HepG2 (cell line): Measurements from ENCODE around the gene THEM4.

Experiments
- HNRNPLL ChIP-seq: fragments of 200-400 bp; formaldehyde crosslinking; IDR thresholded peaks from 2 replicates; pipeline ENCODE4 v1.6.1; 2017; ENCODE audit warnings: mild to moderate bottlenecking, low read depth, low read length; ENCODE audit not compliant: poor library complexity, severe bottlenecking
- MTA1 ChIP-seq: sonication (generic); formaldehyde crosslinking; IDR thresholded peaks from 2 replicates; pipeline ENCODE4 v1.4.0; 2020; ENCODE audit warnings: missing genetic modification reagents, mild to moderate bottlenecking, borderline replicate concordance
- MXI1 ChIP-seq: IDR thresholded peaks from 3 replicates; pipeline ENCODE4 v1.6.1; 2012; ENCODE audit warnings: low read depth, low read length, inconsistent platforms, borderline replicate concordance
- NFYB ChIP-seq: sonication (generic); formaldehyde crosslinking; IDR thresholded peaks from 2 replicates; pipeline ENCODE4 v1.4.0; 2020; ENCODE audit warnings: missing genetic modification reagents
- TGIF2 ChIP-seq: IDR thresholded peaks from 2 replicates; pipeline ENCODE4 v1.6.1; 2016; ENCODE audit warnings: control low read depth, missing compliant biosample characterization
- TP53 ChIP-seq: sonication (generic); formaldehyde crosslinking; conservative IDR thresholded peaks from 2 replicates; pipeline ENCODE4 v1.4.0; 2020; ENCODE audit warnings: missing genetic modification reagents
- ZNF33A ChIP-seq: sonication (generic); formaldehyde crosslinking; IDR thresholded peaks from 2 replicates; pipeline ENCODE4 v1.5.1; 2020; ENCODE audit warnings: missing genetic modification reagents, mild to moderate bottlenecking, moderate library complexity, borderline replicate concordance
- ZNF441 ChIP-seq: sonication (generic); formaldehyde crosslinking; IDR thresholded peaks from 2 replicates; pipeline ENCODE4 v1.7.0; 2021; ENCODE audit warnings: missing genetic modification reagents, borderline replicate concordance
- TF ChIP-seq, protein P1 (sequence below): sonication (generic); formaldehyde crosslinking; IDR thresholded peaks from 2 replicates; pipeline ENCODE4 v1.5.0; 2020; ENCODE audit warnings: missing genetic modification reagents
- TF ChIP-seq, protein P2 (sequence below): sonication (generic); formaldehyde crosslinking; IDR thresholded peaks from 2 replicates; pipeline ENCODE4 v1.5.1; 2020; ENCODE audit warnings: mild to moderate bottlenecking, missing genetic modification reagents, moderate library complexity
- TF ChIP-seq, protein P3 (sequence below): sonication (generic); formaldehyde crosslinking; IDR thresholded peaks from 2 replicates; pipeline ENCODE4 v1.5.0; 2020; ENCODE audit warnings: missing genetic modification reagents, mild to moderate bottlenecking, borderline replicate concordance
- TF ChIP-seq, protein P4 (sequence below): sonication (generic); formaldehyde crosslinking; IDR thresholded peaks from 2 replicates; pipeline ENCODE4 v1.5.0; 2020; ENCODE audit warnings: missing genetic modification reagents

DNA sequence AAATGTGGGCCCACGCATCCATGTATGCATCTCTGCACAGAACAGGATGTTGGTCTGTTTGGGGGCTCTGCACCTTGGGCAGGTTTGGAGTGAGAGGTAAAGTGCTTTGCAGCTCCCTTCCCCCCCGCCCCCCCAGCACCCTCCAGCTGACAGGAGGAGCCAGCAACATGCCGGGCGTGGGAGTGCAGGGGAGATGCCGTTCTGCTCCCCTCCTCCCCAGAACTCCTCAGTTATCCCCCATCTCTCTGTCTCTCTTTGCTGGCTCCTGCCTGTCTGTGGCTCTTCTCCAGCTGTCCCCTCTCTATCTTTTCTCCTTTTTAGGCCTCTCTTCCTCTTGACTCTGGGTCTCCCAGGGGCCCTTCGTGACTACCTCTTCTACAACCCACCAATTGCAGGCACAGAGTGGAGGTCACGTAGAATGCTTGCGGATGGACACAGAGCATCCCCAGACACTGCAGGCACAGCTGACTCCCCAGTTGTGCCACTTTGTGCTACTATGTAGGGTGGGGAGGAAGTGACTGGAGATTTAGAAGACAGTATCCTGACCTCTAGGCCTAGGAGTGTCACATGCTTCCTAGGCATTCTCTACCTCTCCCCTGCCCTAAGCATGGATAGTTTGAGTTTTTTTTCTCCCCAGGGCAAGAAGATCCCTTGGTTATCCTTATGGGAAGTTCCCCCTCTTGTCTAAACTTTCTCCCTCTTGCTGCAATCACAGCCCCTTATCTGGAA, 76.0 kb downstream of the THEM4 start:
- TF ChIP-seq ZNF33A (CRISPR knock-in tag) (no peak), TGIF2 (CRISPR knock-in tag) (no peak), HNRNPLL (no peak), ZNF441 (no peak), MTA1 (no peak), NFYB (CRISPR knock-in tag) (no peak), TP53 (CRISPR knock-in tag) (no peak), MXI1 (no peak)
- TF ChIP-seq, protein P1, sequence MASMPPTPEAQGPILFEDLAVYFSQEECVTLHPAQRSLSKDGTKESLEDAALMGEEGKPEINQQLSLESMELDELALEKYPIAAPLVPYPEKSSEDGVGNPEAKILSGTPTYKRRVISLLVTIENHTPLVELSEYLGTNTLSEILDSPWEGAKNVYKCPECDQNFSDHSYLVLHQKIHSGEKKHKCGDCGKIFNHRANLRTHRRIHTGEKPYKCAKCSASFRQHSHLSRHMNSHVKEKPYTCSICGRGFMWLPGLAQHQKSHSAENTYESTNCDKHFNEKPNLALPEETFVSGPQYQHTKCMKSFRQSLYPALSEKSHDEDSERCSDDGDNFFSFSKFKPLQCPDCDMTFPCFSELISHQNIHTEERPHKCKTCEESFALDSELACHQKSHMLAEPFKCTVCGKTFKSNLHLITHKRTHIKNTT (CRISPR knock-in tag) = no peak
- TF ChIP-seq, protein P2, sequence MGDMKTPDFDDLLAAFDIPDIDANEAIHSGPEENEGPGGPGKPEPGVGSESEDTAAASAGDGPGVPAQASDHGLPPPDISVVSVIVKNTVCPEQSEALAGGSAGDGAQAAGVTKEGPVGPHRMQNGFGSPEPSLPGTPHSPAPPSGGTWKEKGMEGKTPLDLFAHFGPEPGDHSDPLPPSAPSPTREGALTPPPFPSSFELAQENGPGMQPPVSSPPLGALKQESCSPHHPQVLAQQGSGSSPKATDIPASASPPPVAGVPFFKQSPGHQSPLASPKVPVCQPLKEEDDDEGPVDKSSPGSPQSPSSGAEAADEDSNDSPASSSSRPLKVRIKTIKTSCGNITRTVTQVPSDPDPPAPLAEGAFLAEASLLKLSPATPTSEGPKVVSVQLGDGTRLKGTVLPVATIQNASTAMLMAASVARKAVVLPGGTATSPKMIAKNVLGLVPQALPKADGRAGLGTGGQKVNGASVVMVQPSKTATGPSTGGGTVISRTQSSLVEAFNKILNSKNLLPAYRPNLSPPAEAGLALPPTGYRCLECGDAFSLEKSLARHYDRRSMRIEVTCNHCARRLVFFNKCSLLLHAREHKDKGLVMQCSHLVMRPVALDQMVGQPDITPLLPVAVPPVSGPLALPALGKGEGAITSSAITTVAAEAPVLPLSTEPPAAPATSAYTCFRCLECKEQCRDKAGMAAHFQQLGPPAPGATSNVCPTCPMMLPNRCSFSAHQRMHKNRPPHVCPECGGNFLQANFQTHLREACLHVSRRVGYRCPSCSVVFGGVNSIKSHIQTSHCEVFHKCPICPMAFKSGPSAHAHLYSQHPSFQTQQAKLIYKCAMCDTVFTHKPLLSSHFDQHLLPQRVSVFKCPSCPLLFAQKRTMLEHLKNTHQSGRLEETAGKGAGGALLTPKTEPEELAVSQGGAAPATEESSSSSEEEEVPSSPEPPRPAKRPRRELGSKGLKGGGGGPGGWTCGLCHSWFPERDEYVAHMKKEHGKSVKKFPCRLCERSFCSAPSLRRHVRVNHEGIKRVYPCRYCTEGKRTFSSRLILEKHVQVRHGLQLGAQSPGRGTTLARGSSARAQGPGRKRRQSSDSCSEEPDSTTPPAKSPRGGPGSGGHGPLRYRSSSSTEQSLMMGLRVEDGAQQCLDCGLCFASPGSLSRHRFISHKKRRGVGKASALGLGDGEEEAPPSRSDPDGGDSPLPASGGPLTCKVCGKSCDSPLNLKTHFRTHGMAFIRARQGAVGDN (CRISPR knock-in tag) = no peak
- TF ChIP-seq, protein P3, sequence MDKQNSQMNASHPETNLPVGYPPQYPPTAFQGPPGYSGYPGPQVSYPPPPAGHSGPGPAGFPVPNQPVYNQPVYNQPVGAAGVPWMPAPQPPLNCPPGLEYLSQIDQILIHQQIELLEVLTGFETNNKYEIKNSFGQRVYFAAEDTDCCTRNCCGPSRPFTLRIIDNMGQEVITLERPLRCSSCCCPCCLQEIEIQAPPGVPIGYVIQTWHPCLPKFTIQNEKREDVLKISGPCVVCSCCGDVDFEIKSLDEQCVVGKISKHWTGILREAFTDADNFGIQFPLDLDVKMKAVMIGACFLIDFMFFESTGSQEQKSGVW (CRISPR knock-in tag) = no peak
- TF ChIP-seq, protein P4, sequence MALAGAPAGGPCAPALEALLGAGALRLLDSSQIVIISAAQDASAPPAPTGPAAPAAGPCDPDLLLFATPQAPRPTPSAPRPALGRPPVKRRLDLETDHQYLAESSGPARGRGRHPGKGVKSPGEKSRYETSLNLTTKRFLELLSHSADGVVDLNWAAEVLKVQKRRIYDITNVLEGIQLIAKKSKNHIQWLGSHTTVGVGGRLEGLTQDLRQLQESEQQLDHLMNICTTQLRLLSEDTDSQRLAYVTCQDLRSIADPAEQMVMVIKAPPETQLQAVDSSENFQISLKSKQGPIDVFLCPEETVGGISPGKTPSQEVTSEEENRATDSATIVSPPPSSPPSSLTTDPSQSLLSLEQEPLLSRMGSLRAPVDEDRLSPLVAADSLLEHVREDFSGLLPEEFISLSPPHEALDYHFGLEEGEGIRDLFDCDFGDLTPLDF (CRISPR knock-in tag) = no peak
